Ascending aorta (tissue), 2 donors: ENCODE results near the gene CD226. TPM values are rescaled to one million over a fixed set of nuclear protein-coding genes. Genes with fewer than 3 reads are reported as not detected.
"Not testable (repeated sequence)": the region's sequence is repeated elsewhere in the genome, so short reads cannot be mapped to it uniquely, and the experiment has no call there.

Experiments
- DNase-seq, 2 donors: peaks; one replicate each; pipeline ENCODE4 v3.0.0-alpha.2; 2019; ENCODE audit warnings: low spot score in 2 of 2
- H3K27ac ChIP-seq, 2 donors: fragments of 200-600 bp; sonication (generic); one replicate each; pipeline ENCODE4 v1.5.1; 2016 to 2017; ENCODE audit warnings: mild to moderate bottlenecking in 1 of 2
- H3K27me3 ChIP-seq: fragments of 200-600 bp; sonication (generic); one replicate; pipeline ENCODE4 v1.5.1; 2017
- H3K36me3 ChIP-seq, 2 donors: fragments of 200-600 bp; sonication (generic); one replicate each; pipeline ENCODE4 v1.5.1; 2016
- H3K4me1 ChIP-seq, 2 donors: fragments of 200-600 bp; sonication (generic); one replicate each; pipeline ENCODE4 v1.5.1; 2016 to 2017; ENCODE audit warnings: mild to moderate bottlenecking in 1 of 2
- H3K4me3 ChIP-seq, 2 donors: fragments of 200-600 bp; sonication (generic); one replicate each; pipeline ENCODE4 v1.5.1; 2016 to 2017; ENCODE audit warnings: mild to moderate bottlenecking in 1 of 2
- H3K9me3 ChIP-seq, 2 donors: fragments of 200-600 bp; sonication (generic); one replicate each; pipeline ENCODE4 v1.5.1; 2016
- CTCF ChIP-seq, 3 experiments: fragments of 200-600 bp in 2 of 3; fragments of 450-650 bp in 1 of 3; sonication (generic) in 2 of 3; IDR thresholded peaks; one replicate each; pipeline ENCODE4 v1.5.1; 2016 to 2019; ENCODE audit warnings: antibody characterized with exemption in 3 of 3, mild to moderate bottlenecking in 1 of 3, moderate library complexity in 1 of 3
- intact Hi-C: fragments of 100-400 bp; cut with DNase I; formaldehyde crosslinking; loops from one replicate; pipeline ENCODE4 v1.15.1; 2023
- total RNA-seq: library from RNA; depleted of rRNA; stranded (reverse); fragments of >200 nt; gene quantifications from one replicate; pipeline ENCODE4 v1.1.0, GENCODE V29; 2016

Gene CD226
- total RNA-seq, 1 donor from 2014 or later: 3.3 TPM

GRCh38 chr18:69874058-69874457, 73.6 kb downstream of the CD226 start:
- no peaks in the 10 kb centered on the region for H3K27me3 ChIP-seq
- DNase-seq: no peak
- H3K36me3 ChIP-seq: no peaks in the 10 kb centered on the region
- intact Hi-C loops: no loop called here
- H3K4me3 ChIP-seq: no peak overlapping the region
- H3K27ac ChIP-seq: no peak overlapping the region
- no peak for TF ChIP-seq CTCF (IDR thresholded peaks at IDR 0.05)
- H3K9me3 ChIP-seq: no peaks in the 10 kb centered on the region
- no peaks in the 10 kb centered on the region for H3K4me1 ChIP-seq

GRCh38 chr18:69872661-69873060, 75.0 kb downstream of the CD226 start:
- Histone ChIP-seq H3K36me3 (no peaks in the 10 kb centered on the region), H3K4me1 (no peaks in the 10 kb centered on the region), H3K9me3 (no peaks in the 10 kb centered on the region), H3K4me3 (no peak overlapping the region), H3K27me3 (no peaks in the 10 kb centered on the region), H3K27ac (no peak overlapping the region)
- intact Hi-C loops: no loop called here
- DNase-seq: no peak
- no peak for TF ChIP-seq CTCF (IDR thresholded peaks at IDR 0.05)

- Histone ChIP-seq H3K27me3 (no peaks in the 10 kb centered on the region), H3K4me1 (no peaks in the 10 kb centered on the region), H3K36me3 (no peaks in the 10 kb centered on the region), H3K4me3 (no peak overlapping the region), H3K9me3 (no peaks in the 10 kb centered on the region), H3K27ac (no peak overlapping the region)
- DNase-seq: no peak
- intact Hi-C loops: no loop called here
- no peak for TF ChIP-seq CTCF (IDR thresholded peaks at IDR 0.05)
These were observed 76.3 kb downstream of the CD226 start for GRCh38 chr18:69871363-69871762.

GRCh38 chr18:69870736-69871135, 76.9 kb downstream of the CD226 start:
- Histone ChIP-seq H3K27ac (no peak overlapping the region), H3K27me3 (no peaks in the 10 kb centered on the region), H3K4me3 (no peak overlapping the region), H3K36me3 (no peaks in the 10 kb centered on the region), H3K9me3 (no peaks in the 10 kb centered on the region), H3K4me1 (no peaks in the 10 kb centered on the region)
- DNase-seq: no peak
- no peak for TF ChIP-seq CTCF (IDR thresholded peaks at IDR 0.05)
- intact Hi-C loops: no loop called here

- Histone ChIP-seq H3K9me3 (no peaks in the 10 kb centered on the region), H3K4me1 (no peaks in the 10 kb centered on the region), H3K27ac (no peak overlapping the region), H3K27me3 (no peaks in the 10 kb centered on the region), H3K4me3 (no peak overlapping the region), H3K36me3 (no peaks in the 10 kb centered on the region)
- intact Hi-C loops: no loop called here
- DNase-seq: no peak
- TF ChIP-seq CTCF (IDR thresholded peaks at IDR 0.05): no peak
These were observed 81.5 kb downstream of the CD226 start for GRCh38 chr18:69866212-69866611.

- no peak for DNase-seq
- TF ChIP-seq CTCF (IDR thresholded peaks at IDR 0.05): no peak
- H3K4me1 ChIP-seq: no peaks in the 10 kb centered on the region
- no peak overlapping the region for H3K27ac ChIP-seq
- H3K27me3 ChIP-seq: no peaks in the 10 kb centered on the region
- H3K36me3 ChIP-seq: no peaks in the 10 kb centered on the region
- H3K9me3 ChIP-seq: no peaks in the 10 kb centered on the region
- intact Hi-C loops: no loop called here
- no peak overlapping the region for H3K4me3 ChIP-seq
These were observed 81.9 kb downstream of the CD226 start for GRCh38 chr18:69865776-69866175.

- H3K4me3 ChIP-seq, H3K36me3 ChIP-seq, DNase-seq, H3K27ac ChIP-seq, H3K9me3 ChIP-seq, H3K4me1 ChIP-seq, intact Hi-C loops, H3K27me3 ChIP-seq: not testable (repeated sequence)
These were observed 82.9 kb downstream of the CD226 start for GRCh38 chr18:69864802-69865201.
